PC-3 (cell line): ENCODE measurements around the gene NBAS. TPM values are rescaled to one million over a fixed set of nuclear protein-coding genes. Genes with fewer than 3 reads are reported as not detected.

Experiments
- ATAC-seq: fragments of 200-7000 bp; cut with Tn5 transposase; 2 replicates; pipeline ENCODE4 v1.9.1; 2020; ENCODE audit warnings: mild to moderate bottlenecking, moderate library complexity
- BruUV-seq: library from RNA; stranded (reverse); fragments of 400-500 nt; replicated peaks from 2 replicates; lab custom pipeline; 2021; lab: Mats Ljungman, UMichigan
- CTCF ChIA-PET: fragments of 300-600 bp; sonication (Branson Sonifier 250); formaldehyde crosslinking; loops from one replicate; lab custom pipeline; 2022; ENCODE audit warnings: antibody characterized with exemption; lab: Charles Lee
- POLR2A ChIA-PET: fragments of 300-600 bp; sonication (Branson Sonifier 250); formaldehyde crosslinking; loops from one replicate; lab custom pipeline; 2022; ENCODE audit warnings: antibody characterized with exemption; ENCODE audit not compliant: unreplicated experiment; lab: Charles Lee
- DNase-seq: peaks from one replicate; pipeline ENCODE4 v3.0.0-alpha.2; 2015
- H2AFZ ChIP-seq: fragments of 300-600 bp; sonication (generic); 2 replicates; pipeline ENCODE4 v1.6.0; 2016; ENCODE audit warnings: antibody characterized with exemption, low read length
- H3F3A ChIP-seq: fragments of 300-600 bp; sonication (generic); one replicate; pipeline ENCODE4 v1.6.0; 2017; ENCODE audit warnings: antibody characterized with exemption, low read length, control low read depth, mild to moderate bottlenecking; ENCODE audit not compliant: unreplicated experiment
- H3K27ac ChIP-seq: fragments of 300-600 bp; sonication (generic); 2 replicates; pipeline ENCODE4 v1.5.1; 2016; ENCODE audit warnings: mild to moderate bottlenecking, low read length
- H3K27me3 ChIP-seq: fragments of 300-600 bp; sonication (generic); 2 replicates; pipeline ENCODE4 v1.6.1; 2016; ENCODE audit warnings: low read length, mixed read lengths
- H3K36me3 ChIP-seq: fragments of 300-600 bp; sonication (generic); 2 replicates; pipeline ENCODE4 v1.6.1; 2016; ENCODE audit warnings: low read depth, mixed run types, low read length, mixed read lengths
- H3K4me1 ChIP-seq: fragments of 300-600 bp; sonication (generic); 2 replicates; pipeline ENCODE4 v1.5.1; 2016; ENCODE audit warnings: low read length; ENCODE audit not compliant: insufficient read depth
- H3K4me2 ChIP-seq: fragments of 300-600 bp; sonication (generic); 2 replicates; pipeline ENCODE4 v1.6.0; 2016; ENCODE audit warnings: low read length
- H3K4me3 ChIP-seq: fragments of 300-600 bp; sonication (generic); 2 replicates; pipeline ENCODE4 v1.5.1; 2016; ENCODE audit warnings: mild to moderate bottlenecking, low read length, mixed read lengths
- H3K79me2 ChIP-seq: fragments of 300-600 bp; sonication (generic); 2 replicates; pipeline ENCODE4 v1.6.1; 2017; ENCODE audit warnings: low read length, mixed read lengths
- H3K9ac ChIP-seq: fragments of 300-600 bp; sonication (generic); 2 replicates; pipeline ENCODE4 v1.6.0; 2016; ENCODE audit warnings: mild to moderate bottlenecking, low read length
- H3K9me2 ChIP-seq: fragments of 300-600 bp; sonication (generic); replicated peaks from 2 replicates; pipeline ENCODE4 v1.6.1; 2016; ENCODE audit warnings: mixed run types, low read length, mixed read lengths
- H3K9me3 ChIP-seq: fragments of 300-600 bp; sonication (generic); 2 replicates; pipeline ENCODE4 v1.6.1; 2016; ENCODE audit warnings: low read length, mixed read lengths
- H4K20me1 ChIP-seq: fragments of 300-600 bp; sonication (generic); 2 replicates; pipeline ENCODE4 v1.6.1; 2016; ENCODE audit warnings: low read length, mixed read lengths
- EZH2 ChIP-seq: fragments of 300-600 bp; sonication (generic); IDR thresholded peaks from one replicate; pipeline ENCODE4 v1.6.1; 2017; ENCODE audit warnings: antibody characterized with exemption, mild to moderate bottlenecking, low read length; ENCODE audit not compliant: unreplicated experiment
- EZH2phosphoT487 ChIP-seq: fragments of 300-600 bp; sonication (generic); IDR thresholded peaks from 2 replicates; pipeline ENCODE4 v1.6.1; 2018; ENCODE audit warnings: mild to moderate bottlenecking, antibody characterized with exemption, low read length, borderline replicate concordance
- intact Hi-C: fragments of 100-400 bp; cut with micrococcal nuclease; formaldehyde crosslinking; loops from 2 replicates; pipeline ENCODE4 v1.9.0; 2023
- total RNA-seq: library from RNA; depleted of rRNA; stranded (reverse); fragments of >200 nt; gene quantifications from 2 replicates; pipeline ENCODE4 v1.2.3, GENCODE V29; 2014
- TF ChIP-seq, protein P1 (sequence below): fragments of 300-600 bp; sonication (generic); conservative IDR thresholded peaks from 2 replicates; pipeline ENCODE4 v1.5.1; 2017; ENCODE audit warnings: antibody characterized with exemption, low read depth, mild to moderate bottlenecking, low read length

NBAS gene
- total RNA-seq, 1 experiment from 2014 or later: 37.2 TPM

DNA sequence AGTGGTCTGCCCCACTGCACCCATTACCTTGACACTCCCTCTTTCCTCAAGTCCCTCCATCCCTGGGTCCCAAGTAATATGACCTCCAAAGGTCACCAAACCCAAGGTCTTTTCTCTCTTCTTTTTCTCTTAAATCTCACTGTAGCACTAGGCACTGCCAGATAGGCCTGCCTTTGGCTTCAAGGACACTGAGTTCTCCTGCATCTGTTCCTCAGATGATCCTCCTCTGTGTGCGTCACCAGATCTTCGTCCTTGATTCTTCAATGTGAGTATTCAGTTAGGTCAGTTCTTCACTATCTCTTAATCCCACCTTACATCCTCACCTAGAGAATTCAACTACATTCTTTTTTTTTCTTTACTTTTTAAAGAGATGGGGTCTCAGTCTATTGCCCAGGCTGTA lies 249.2 kb downstream of the NBAS start:
- Histone ChIP-seq H3K27ac (no peak overlapping the region), H3K9ac (no peak overlapping the region), H2AFZ (no peak overlapping the region), H3K4me3 (no peak overlapping the region), H3K4me2 (no peak overlapping the region), H3K9me2 (no peaks in the 10 kb centered on the region), H3K4me1 (no peaks in the 10 kb centered on the region), H3K36me3 (0 out of 2 replicates have a peak, but pooled peaks cover under 1% of the 10 kb centered on the region), H3F3A (no peaks in the 10 kb centered on the region), H3K27me3 (no peaks in the 10 kb centered on the region), H3K9me3 (no peaks in the 10 kb centered on the region), H3K79me2 (no peaks in the 10 kb centered on the region), H4K20me1 (no peaks in the 10 kb centered on the region)
- DNase-seq (no peak), ATAC-seq (no peak)
- POLR2A ChIA-PET: no interaction called here
- TF ChIP-seq EZH2 (no peak), EZH2phosphoT487 (no peak)
- TF ChIP-seq, protein P1, sequence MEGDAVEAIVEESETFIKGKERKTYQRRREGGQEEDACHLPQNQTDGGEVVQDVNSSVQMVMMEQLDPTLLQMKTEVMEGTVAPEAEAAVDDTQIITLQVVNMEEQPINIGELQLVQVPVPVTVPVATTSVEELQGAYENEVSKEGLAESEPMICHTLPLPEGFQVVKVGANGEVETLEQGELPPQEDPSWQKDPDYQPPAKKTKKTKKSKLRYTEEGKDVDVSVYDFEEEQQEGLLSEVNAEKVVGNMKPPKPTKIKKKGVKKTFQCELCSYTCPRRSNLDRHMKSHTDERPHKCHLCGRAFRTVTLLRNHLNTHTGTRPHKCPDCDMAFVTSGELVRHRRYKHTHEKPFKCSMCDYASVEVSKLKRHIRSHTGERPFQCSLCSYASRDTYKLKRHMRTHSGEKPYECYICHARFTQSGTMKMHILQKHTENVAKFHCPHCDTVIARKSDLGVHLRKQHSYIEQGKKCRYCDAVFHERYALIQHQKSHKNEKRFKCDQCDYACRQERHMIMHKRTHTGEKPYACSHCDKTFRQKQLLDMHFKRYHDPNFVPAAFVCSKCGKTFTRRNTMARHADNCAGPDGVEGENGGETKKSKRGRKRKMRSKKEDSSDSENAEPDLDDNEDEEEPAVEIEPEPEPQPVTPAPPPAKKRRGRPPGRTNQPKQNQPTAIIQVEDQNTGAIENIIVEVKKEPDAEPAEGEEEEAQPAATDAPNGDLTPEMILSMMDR: no peak
- intact Hi-C loops: no loop called here
- no TSS peak for BruUV-seq
- CTCF ChIA-PET: no interaction called here

DNA sequence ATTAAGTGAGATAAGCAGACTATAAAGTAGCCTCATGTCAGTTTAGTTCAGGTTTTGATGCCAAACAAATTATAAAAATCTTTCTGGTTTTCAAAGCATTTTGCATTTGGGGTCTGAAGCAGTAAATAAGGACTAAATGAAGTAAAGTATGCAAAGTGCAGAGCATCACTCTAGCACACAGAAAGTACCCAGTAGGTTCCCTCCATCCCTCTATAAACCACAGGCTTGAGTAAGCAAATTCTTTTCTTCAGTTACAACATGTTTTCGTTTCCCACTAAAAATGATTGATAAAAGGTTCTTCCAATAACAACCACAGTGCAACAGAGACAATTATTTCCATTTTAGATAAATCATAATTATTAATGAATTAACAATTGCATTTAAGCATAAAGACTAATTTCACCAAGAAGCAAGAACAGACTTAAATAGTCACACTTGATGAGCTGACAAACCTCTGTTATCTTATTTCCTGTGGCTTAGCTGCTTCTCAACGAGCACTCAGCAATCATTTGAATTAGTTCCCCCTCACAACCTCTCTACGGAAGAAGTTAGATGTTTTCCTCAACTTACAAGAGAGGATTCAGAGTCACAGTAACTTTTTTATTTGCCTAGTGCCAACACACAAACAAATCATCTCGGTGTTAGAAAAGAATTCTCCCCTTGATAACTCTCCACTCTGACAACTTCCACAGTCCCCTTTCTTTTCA lies 249.8 kb downstream of the NBAS start:
- H4K20me1 ChIP-seq: no peaks in the 10 kb centered on the region
- no peak overlapping the region for H3K9ac ChIP-seq
- H3K27me3 ChIP-seq: no peaks in the 10 kb centered on the region
- H2AFZ ChIP-seq: no peak overlapping the region
- no peak overlapping the region for H3K4me3 ChIP-seq
- DNase-seq (no peak), ATAC-seq (no peak)
- intact Hi-C loops: no loop called here
- H3K4me1 ChIP-seq: no peaks in the 10 kb centered on the region
- no TSS peak for BruUV-seq
- ChIA-PET CTCF (no interaction called here), POLR2A (no interaction called here)
- H3K36me3 ChIP-seq: 0 out of 2 replicates have a peak, but pooled peaks cover 2% of the 10 kb centered on the region
- H3K9me3 ChIP-seq: no peaks in the 10 kb centered on the region
- H3F3A ChIP-seq: no peaks in the 10 kb centered on the region
- TF ChIP-seq, protein P1: no peak
- no peak for TF ChIP-seq EZH2
- TF ChIP-seq EZH2phosphoT487: no peak
- no peak overlapping the region for H3K4me2 ChIP-seq
- no peaks in the 10 kb centered on the region for H3K9me2 ChIP-seq
- H3K79me2 ChIP-seq: no peaks in the 10 kb centered on the region
- H3K27ac ChIP-seq: no peak overlapping the region

DNA sequence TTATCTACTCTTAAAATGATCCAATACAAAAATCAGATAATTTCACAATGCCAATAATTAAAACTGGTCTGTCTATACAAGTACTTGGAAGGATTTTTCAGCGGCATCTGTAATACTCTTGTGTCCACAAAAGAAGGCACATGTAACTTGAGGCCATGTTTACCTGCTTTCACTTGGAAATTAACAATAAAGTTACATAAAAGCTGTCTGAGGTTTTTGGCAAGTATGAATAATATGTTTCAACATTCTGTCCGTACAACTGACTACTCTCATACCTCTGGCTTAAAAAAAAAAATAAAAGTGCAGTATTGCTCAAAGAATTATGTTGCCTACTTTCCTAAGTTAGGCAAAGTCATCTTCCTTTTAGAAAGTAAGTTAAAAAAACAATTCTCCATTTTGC lies 253.6 kb downstream of the NBAS start:
- Histone ChIP-seq H3F3A (no peaks in the 10 kb centered on the region), H3K4me3 (no peak overlapping the region), H2AFZ (no peak overlapping the region), H3K4me1 (no peaks in the 10 kb centered on the region), H4K20me1 (no peaks in the 10 kb centered on the region), H3K79me2 (no peaks in the 10 kb centered on the region), H3K9ac (no peak overlapping the region), H3K4me2 (no peak overlapping the region), H3K27ac (no peak overlapping the region), H3K36me3 (0 out of 2 replicates have a peak, but pooled peaks cover 2% of the 10 kb centered on the region), H3K9me3 (no peaks in the 10 kb centered on the region), H3K27me3 (no peaks in the 10 kb centered on the region), H3K9me2 (no peaks in the 10 kb centered on the region)
- ATAC-seq (peak; percentile 64), DNase-seq (peak; percentile 13)
- intact Hi-C loops: no loop called here
- POLR2A ChIA-PET: no interaction called here
- CTCF ChIA-PET: no interaction called here
- BruUV-seq: no TSS peak
- TF ChIP-seq, protein P1: no peak
- TF ChIP-seq EZH2phosphoT487 (no peak), EZH2 (no peak)
